ENCODE measurements around the gene PSME3IP1.

GRCh38 chr16:57188711-57189002, 2.8 kb upstream of the PSME3IP1 start:
- TF ChIP-seq EZH2 (IDR thresholded peaks at IDR 0.05; ENCODE audit: borderline replicate concordance, low read length) = no peak
- TF ChIP-seq CTCF (IDR thresholded peaks at IDR 0.05; ENCODE audit: low read length) = no peak

Data from OCI-LY1 (cell line).